AG04450 (cell line): ENCODE measurements around the gene TLR5. TPM values are rescaled to one million over a fixed set of nuclear protein-coding genes. Genes with fewer than 3 reads are reported as not detected.

ENCODE experiments used
- CTCF ChIA-PET: fragments of 300-600, 350-600 bp; formaldehyde crosslinking; extraction: SDS; loops from one replicate; lab custom pipeline; 2022; ENCODE audit warnings: antibody characterized with exemption, inconsistent platforms; lab: Charles Lee
- POLR2A ChIA-PET: fragments of 350-600 bp; formaldehyde crosslinking; extraction: SDS; loops from one replicate; lab custom pipeline; 2021; ENCODE audit warnings: antibody characterized with exemption, inconsistent platforms; lab: Yijun Ruan, JAX
- DNase-seq: peaks from one replicate; pipeline ENCODE4 v3.0.0-alpha.2; 2011; ENCODE audit warnings: low read depth, low spot score
- H3K27ac ChIP-seq: one replicate; pipeline ENCODE4 v1.5.1; 2012; ENCODE audit warnings: low read depth, low read length, control low read depth
- H3K27me3 ChIP-seq: one replicate; pipeline ENCODE4 v1.6.0; 2012; ENCODE audit warnings: low read length; ENCODE audit not compliant: control insufficient read depth, insufficient read depth
- H3K4me3 ChIP-seq: 2 replicates; pipeline ENCODE4 v1.5.1; 2011; ENCODE audit warnings: mild to moderate bottlenecking, low read depth, low read length, control low read depth
- H3K9me3 ChIP-seq: 2 replicates; pipeline ENCODE4 v1.5.1; 2012; ENCODE audit warnings: low read length; ENCODE audit not compliant: control insufficient read depth, insufficient read depth
- polyA plus RNA-seq: library from polyadenylated mRNA; depleted of rRNA; stranded (reverse); fragments of >200 nt; gene quantifications from 2 replicates; pipeline ENCODE4 v1.2.3, GENCODE V29; 2011
- TF ChIP-seq, protein P1 (sequence below): IDR thresholded peaks from 2 replicates; pipeline ENCODE4 v1.5.1; 2011; ENCODE audit warnings: low read depth, low read length, control low read depth, inconsistent platforms

Gene TLR5
- polyA plus RNA-seq, 1 experiment = 0.07 TPM

DNA sequence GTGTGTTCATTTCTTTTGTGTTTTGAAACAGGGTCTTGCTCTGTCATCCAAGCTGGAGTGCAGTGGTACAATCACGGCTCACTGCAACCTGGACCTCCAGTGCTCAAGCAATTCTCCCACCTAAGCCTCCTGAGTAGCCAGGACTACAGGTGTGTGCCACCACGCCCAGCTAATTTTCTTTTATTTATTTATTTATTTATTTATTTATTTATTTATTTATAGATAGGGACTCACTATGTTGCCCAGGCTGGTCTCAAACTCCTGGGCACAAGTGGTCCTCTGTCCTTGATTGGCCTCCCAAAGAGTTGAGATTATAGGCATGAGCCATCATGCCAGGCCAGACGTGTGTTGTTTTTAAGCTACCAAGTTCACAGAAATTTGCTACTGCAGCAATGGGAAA is 43.8 kb upstream of the TLR5 start:
- ChIA-PET POLR2A (no interaction called here), CTCF (interaction anchor here (0.7 to 0.8 kb wide), 2 partner anchors 52 to 53 kb away, joined by 3 read pairs; no protein-coding TSS in a partner anchor)
- no peak overlapping the region for H3K27ac ChIP-seq
- H3K27me3 ChIP-seq = peaks cover 3% of the 10 kb centered on the region
- no peak overlapping the region for H3K4me3 ChIP-seq
- DNase-seq = no peak
- no peaks in the 10 kb centered on the region for H3K9me3 ChIP-seq
- TF ChIP-seq, protein P1, sequence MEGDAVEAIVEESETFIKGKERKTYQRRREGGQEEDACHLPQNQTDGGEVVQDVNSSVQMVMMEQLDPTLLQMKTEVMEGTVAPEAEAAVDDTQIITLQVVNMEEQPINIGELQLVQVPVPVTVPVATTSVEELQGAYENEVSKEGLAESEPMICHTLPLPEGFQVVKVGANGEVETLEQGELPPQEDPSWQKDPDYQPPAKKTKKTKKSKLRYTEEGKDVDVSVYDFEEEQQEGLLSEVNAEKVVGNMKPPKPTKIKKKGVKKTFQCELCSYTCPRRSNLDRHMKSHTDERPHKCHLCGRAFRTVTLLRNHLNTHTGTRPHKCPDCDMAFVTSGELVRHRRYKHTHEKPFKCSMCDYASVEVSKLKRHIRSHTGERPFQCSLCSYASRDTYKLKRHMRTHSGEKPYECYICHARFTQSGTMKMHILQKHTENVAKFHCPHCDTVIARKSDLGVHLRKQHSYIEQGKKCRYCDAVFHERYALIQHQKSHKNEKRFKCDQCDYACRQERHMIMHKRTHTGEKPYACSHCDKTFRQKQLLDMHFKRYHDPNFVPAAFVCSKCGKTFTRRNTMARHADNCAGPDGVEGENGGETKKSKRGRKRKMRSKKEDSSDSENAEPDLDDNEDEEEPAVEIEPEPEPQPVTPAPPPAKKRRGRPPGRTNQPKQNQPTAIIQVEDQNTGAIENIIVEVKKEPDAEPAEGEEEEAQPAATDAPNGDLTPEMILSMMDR = no peak

GRCh38 chr1:223183268-223183862 is 40.3 kb upstream of the TLR5 start:
- ChIA-PET CTCF (interaction anchor here (0.6 kb wide), 1 partner anchor 253 kb away, joined by 6 read pairs; no protein-coding TSS in a partner anchor), POLR2A (no interaction called here)
- no peak for DNase-seq

DNA sequence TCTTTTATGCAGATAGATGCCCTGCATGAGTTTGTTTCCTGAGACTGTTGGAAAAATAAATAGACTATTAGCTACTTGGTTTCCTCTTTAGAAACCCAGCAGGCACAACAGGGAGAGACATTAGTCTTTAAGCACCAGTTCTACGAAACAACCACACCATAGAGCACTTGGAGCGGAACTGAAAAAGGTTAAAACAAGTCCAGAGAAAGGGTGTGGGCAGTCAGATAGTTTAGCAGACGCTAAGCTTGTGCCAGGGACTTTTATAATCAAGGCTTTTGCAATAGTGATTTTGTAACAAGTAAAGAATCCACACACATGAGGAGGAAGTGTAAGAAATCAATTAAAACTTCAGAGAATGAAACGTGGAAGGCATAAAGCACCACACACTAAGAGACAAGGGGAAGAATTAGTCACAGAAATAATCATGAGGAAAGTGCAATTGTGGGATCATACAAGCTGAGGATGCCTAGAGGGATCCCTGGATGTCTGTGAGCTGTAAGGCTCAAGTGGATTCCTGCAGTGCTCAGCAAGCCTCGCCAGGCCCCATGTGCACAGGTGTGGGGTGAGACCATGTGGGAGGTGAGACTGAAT is 37.8 kb upstream of the TLR5 start:
- no peaks in the 10 kb centered on the region for H3K9me3 ChIP-seq
- TF ChIP-seq, protein P1 = no peak
- H3K4me3 ChIP-seq = no peak overlapping the region
- ChIA-PET CTCF (interaction anchor here (1.5 kb wide), 1 partner anchor 47 kb away, joined by 7 read pairs; no protein-coding TSS in a partner anchor), POLR2A (no interaction called here)
- DNase-seq = no peak
- peaks cover 12% of the 10 kb centered on the region for H3K27me3 ChIP-seq
- H3K27ac ChIP-seq = no peak overlapping the region

More at GRCh38 chr1:223183268-223183862, 40.3 kb upstream of the TLR5 start:
- Histone ChIP-seq H3K4me3 (no peak overlapping the region), H3K27me3 (peaks cover 12% of the 10 kb centered on the region), H3K27ac (no peak overlapping the region), H3K9me3 (no peaks in the 10 kb centered on the region)
- TF ChIP-seq, protein P1 = no peak

DNA sequence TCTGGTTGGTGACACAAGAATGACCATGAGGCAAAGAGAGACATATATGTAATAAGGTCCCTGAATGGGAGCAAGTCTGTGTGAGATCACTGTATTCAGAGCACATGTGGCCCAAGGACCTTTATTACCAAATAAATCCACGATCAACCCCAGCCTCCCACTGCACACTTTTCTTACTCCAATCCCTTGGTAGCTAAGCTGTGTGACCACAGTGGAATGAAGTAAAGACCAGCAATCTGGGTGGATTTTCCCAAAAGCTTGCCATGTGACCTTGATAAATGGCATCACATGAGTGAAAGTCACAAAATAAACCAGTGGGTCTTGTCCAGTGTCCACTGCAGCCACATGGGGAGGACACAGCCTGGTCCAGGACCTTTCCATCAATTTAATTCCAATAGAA is 36.7 kb upstream of the TLR5 start:
- peaks cover 12% of the 10 kb centered on the region for H3K27me3 ChIP-seq
- CTCF ChIA-PET = interaction anchor here (0.6 to 1.5 kb wide), 2 partner anchors 46 to 338 kb away, joined by 4 to 7 read pairs; no protein-coding TSS in a partner anchor
- TF ChIP-seq, protein P1 = no peak
- DNase-seq = no peak
- H3K27ac ChIP-seq = no peak overlapping the region
- no peak overlapping the region for H3K4me3 ChIP-seq
- H3K9me3 ChIP-seq = no peaks in the 10 kb centered on the region
- POLR2A ChIA-PET = no interaction called here

GRCh38 chr1:223179280-223179679 is 36.2 kb upstream of the TLR5 start:
- Histone ChIP-seq H3K4me3 (no peak overlapping the region), H3K9me3 (no peaks in the 10 kb centered on the region), H3K27ac (no peak overlapping the region), H3K27me3 (peaks cover 12% of the 10 kb centered on the region)
- ChIA-PET CTCF (no interaction called here), POLR2A (no interaction called here)
- TF ChIP-seq, protein P1 = no peak
- no peak for DNase-seq
